ENCODE data around the gene WHAMM.
"Not testable (repeated sequence)": the region's sequence is repeated elsewhere in the genome, so short reads cannot be mapped to it uniquely, and the experiment has no call there.

Gene WHAMM

DNA sequence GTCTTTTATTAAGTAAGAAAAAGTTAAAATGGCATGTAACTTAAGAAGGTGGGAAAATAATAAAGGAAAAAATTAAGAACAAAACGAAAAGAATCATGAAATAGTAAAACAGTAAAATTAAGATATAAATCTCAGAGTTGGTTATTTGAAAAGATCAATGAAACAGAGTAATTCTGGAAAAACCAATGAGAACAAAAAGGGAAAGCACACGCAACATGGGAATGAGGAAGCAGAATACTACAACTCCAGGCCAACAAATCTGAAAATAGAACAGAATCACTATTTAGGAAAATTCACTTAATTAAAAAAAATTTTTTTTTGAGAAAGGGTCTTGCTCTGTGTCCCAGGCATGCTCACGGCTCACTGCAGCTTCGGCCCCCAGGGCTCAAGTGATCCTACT, 30.7 kb downstream of the WHAMM start:
- DNase-seq = no peak

DNA sequence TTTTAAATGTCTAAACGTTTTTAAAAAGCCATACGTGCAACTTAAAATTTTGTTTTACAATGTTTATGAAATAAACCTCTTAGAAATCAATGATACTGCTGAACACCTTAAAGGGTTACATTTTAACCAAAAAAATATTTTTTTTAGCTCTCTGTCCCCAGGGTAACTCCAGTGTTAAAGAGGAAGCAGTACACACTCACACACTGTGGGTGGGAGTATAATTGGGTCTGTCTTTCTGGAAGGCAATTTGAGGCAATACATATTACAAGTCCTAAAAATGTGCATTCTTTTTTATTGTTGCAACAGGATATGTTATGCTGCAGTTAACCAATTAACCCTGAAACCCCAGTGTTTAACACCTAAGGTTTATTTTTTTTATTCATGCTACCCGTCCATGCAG, 34.1 kb downstream of the WHAMM start:
- DNase-seq = no peak

DNA sequence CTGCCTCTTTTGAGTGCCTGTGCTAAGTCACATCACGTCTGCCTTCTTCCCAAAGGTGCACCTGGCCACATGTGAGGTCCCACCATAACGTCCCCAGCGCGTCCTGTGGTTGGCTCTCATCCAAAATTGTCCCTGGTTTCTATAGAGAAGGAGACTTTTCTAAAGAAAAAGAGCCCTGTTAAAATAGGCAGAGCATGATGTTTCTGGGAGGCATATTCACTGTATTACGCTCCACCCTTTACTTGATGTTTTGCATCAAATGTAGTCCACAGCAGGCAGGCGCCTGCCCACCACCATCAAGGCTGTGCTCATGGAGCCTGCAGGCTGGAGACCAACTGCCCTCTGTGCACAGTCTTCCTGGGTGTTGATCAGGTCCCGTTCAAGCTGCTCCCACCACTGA, 36.3 kb downstream of the WHAMM start:
- DNase-seq = no peak

DNA sequence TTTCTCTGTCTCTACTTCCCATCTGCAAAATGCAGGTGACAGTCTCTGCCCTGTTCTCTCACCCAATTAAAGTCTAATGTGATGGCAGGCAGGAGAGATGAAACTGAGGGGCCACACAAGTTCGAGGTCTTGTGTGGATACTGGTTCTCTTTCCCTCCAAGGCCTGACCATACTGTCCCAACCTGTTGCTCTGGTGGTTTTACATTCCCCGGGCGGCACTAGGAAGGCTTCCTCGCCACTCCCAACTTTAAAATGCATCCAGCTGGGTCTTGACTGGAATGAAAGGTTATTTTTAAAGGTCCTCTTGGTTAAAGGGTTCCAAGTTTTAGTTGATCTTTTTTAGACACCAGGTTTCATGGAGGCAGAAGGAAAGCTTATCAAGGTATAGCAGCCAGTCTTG, 37.2 kb downstream of the WHAMM start:
- DNase-seq = no peak

DNA sequence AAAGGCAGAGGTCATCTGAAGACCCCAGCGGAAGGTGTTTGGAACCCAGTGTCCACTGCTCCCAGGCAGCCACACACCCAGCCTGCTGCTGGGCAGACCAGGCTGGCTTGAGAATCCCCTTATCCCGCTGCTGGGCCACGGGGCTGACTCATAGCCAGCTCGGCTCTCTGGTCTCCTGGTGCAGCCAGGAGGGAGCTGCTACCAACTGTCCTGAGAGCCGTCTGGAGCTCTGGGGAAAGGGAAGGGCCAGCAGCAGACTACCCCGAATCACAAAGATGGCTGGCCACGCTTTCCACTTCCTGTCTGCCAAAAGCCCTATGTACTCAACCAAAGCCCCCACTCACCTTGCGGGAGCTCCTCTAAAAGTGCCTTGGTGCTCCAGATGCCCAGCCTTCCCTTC, 38.3 kb downstream of the WHAMM start:
- DNase-seq = no peak

DNA sequence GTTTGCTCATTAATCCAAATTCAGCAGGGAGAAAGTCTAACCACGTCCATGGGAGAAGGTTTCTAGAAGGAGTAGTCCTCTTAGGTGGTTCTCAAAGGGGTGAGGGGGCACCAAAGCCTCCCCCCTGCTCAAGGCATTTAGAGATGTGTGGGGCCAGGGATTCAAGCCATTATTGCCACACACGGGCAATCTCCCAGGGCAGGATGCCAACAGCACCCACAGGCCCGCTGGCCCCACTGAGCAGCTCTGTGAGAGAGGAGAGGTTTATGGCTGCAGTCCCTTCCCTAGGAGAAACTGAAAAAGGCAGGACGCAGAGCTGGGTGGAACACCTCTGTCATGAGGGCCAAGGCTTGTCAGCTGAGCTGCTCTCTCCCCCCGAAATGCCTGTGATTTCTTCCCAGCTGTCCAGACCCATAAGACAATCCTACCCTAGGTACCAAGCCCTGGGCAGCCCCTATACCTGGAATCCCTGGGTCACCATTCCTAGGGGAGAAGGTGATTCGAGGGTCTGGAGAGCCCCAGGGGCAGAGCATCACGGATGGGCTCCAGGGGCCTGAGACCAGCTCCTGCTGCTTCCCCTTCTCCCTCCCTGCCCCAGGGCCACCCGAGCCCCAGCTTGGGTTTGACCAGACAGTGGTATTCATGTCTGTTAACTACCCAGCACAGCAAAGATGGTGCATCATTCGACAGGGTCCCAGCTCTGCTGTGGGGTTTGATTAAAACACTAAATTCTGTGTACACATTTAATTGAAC, 39.0 kb downstream of the WHAMM start:
- no peak for DNase-seq

DNA sequence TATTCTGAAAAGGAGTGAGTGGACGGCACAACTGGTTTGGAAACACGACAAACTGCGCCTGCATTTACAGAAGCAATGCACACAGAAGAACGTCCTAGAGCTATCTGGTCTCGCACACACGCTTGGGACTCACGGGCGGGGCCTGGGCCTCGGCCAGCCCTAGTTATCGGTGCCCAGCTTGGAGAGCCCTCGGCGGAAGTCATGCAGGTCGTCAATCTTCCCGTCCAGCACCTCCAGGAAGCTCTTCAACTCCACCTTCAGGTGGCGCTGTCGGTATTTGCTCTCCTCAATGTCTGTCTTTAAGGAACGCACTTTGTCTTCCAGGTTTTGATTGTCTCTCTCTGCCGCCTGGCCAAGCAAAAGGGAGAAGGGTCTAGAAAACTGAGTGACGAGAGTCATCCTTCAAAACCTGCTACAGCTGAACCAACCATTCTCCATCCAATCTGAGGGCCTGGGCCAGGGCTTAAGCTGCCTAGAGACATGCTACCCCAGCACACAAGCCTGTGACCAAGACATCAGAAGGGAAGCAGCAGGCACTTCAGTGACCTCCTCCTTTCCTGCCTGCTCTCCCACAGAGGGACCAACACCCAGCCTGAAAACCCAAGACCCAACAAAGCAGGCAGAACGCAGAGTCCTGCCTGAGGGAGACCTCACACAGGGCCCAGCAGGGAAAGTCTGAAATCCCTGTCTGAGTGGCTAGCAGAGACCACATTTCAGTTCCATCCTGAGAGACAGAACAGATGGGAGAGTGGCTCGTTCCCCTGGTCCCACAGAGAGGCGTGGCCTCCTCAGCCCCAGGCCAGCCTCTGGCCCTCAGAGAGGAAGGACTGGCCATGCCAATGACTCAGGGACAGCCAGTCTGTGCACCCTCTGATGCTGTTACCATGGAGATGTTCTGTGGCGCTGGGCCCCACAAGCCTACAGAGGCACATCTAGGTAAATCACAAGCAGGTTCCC, 40.4 kb downstream of the WHAMM start:
- no peak for DNase-seq

DNA sequence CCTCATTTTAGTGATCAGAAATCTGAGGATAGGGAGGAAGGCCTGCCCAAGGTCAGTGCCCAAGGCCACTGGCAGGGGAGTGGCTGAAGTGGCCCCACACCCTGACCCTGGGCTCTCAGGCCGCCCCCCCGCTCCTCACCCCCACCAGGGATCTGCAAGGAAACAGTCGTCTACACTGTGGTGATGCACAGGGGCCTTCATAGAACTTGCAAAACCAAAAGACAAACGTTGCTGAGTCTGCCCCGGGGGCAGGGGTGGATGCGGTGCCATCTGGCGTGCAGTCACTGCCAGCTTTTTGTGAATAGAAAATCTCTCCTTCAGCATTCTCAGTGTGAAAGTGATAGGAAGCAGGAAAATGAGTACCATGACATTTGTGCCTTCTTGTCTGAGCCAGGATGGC, 41.3 kb downstream of the WHAMM start:
- DNase-seq = no peak

DNA sequence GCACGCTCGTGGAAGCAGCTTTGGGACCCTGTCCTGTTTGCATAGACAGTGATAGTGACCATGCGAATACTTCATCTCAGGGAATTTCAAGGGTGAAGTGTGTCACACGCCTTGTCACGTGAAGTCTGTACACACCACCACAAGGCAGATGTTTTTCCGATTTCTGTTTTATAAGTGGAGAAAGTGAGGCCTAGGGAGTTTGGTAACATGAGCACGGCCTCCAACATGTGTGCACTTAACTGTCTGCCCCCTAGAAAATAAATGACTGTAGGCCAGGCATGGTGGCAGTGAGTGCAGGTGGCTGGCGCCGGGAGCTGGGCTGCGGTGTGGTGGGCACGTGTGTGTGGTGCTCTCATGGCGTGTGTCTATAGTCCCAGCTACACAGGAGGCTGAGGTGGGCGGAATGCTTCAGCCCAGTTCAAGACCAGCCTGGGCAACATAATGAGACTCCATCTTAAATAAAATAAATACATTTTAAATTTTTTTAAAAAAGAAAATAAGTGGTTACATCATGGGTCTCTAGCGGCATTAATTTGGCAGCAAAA, 42.0 kb downstream of the WHAMM start:
- DNase-seq = no peak

DNA sequence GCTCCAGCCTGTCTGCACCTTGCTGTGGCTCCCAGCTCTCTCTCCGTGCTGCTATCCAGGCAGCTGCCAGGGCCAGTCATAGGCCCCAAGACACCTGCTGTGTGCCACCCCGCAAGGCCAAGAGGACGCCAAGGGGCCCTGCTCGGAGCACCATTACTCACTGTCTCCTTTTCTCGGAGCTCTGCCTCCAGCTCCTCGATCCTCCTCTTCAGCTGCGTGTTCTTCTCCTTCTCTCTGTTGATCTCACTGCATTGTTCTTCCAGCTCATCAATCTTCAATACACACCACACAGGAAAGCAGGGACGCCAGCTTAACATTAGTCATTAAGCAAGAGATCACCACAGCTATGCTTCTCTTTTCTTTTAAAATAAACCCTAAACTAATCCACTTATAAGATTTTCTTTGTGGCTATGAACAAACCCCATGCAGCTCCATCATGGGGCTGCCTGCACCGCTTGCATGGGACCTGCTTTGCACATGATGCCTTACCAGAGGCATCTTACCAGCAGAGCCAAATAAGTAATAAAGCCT, 42.6 kb downstream of the WHAMM start:
- no peak for DNase-seq

DNA sequence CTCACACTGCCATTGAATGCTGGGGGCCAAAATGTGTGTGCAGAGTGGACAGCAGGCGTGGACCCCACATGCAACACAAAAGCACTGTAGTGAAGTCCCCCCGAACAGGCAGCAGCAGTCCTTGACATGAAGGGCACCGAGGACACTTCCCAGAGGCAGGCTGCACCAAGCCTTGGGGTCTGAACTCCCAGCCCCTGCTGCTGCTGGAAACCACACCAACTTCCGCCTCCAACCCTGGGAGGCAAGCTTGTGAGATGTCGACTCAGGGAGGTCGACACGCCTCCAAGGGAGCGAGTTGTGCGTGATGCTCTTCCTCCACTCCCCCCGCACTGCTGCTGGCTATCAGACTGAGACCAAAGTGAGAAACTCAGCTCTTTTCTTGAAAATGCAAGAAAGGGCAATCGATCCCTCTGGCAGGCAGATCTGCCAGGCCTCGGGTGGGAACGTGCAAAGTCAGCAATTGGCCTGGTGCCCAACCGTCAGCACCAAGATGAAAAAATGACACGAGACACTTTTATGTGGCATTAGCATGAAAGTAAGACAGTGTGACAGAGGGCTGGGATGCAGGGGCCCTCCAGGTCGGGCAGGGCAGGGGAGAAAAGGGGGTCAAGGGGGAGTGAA, 43.6 kb downstream of the WHAMM start:
- no peak for DNase-seq

DNA sequence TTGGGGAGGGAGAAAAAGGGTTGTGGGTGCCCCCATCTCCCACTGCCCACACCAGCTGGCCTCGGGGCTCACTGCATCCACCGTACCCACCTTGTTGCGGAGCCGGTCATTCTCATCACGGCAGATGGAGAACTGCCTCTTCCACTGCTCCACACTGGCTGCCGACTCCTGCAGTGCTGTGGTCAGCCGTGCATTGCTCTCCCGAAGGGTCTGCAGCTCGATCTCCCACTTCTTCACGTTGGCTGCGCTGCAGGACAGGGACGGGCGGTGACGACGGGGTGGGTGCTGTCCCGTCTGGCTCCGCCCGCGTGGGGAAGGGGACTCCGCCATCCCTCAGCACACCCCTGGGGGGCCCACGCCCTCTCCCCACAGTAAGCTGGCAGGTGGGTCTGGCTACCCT, 45.1 kb downstream of the WHAMM start:
- no peak for DNase-seq

DNA sequence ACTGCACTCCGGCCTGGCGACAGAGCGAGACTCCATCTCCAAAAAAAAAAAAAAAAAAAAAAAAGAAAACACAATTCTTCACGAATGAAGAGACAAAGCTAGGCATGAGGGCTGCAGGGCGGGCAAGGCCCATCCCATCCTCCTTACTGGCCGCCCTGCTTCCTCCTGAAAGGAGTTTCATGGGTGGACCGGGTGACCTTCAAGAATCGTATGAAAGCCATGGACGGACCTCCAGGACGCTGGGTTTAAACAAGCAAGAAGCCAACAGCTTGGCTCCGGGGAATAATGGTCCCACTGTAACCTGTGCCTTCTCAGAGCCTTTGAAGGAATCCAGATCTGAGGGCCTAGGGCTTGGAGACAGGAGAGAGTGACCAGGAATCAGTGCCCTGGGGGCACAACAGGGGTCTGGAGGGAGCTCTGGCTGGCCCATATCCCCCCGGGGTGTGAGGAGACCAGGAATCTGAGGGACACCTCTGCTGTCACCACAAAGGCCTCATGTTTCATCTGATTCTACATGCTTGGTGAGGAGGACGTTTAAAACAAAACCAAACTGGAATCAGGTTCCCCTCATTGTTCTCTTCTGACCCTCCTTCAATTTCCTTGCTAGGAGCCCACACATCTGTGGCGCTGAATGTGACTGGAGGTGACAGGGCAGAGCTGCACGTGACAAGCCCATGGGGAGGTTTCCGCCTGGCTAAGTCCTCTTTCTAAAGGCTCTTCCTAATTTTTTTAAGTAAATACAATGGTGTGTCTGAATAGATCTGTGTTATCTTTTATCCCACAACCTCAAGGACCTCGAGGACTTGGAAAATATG, 46.1 kb downstream of the WHAMM start:
- no peak for DNase-seq

DNA sequence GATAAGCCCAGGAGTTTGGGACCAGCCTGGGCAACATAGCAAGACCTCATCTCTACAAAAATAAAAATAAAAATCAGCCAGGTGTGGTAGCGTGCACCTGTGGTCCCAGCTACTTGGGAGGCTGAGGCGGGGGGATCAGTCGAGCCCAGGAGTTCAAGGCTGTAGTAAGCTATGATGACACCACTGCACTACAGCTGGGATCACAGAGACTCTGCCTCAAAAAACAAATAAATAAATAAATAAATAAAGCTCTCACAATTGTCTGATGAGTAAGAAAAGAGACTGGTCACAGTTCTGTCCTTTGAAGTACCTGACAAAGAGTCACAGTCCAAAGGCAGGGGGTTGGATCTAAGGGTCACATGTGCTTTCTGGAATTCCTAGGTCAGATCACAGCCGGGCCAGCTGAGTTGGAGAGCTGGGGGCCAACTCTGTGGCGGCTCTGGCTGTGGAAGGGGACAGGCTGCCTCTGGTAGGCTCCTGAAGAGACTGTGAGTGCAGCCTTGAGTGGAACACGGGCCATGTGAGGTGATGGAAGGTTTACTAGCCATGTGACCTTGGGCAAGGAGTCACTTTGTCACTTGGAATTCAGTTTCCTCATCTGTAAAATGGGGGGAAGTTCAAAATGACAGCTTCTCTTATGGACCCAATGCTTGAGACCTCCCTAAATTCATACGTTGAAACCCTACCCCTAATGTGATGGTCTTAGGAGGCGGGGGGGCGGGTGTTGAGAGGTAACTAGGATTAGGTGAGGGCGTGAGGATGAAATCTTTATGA, 47.2 kb downstream of the WHAMM start:
- no peak for DNase-seq

DNA sequence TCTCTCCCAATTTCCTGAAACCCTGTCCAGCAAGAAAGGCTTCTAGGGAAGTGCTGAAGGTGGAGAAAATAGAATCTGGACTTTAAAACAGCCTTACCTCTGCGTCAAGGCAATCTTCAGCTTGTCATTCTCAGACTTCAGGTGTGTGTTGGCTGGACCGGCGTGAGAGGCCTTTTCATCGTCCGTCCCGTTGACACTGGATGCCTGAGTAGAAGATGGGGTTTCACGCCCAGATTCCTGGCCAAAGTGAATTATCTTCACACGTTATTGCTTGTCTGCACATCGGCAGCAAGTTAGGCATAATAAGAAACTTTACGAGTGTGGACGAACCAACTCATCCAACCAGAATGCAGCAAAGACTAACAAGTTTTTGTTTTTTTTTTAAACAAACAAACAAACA, 49.5 kb downstream of the WHAMM start:
- no peak for DNase-seq

DNA sequence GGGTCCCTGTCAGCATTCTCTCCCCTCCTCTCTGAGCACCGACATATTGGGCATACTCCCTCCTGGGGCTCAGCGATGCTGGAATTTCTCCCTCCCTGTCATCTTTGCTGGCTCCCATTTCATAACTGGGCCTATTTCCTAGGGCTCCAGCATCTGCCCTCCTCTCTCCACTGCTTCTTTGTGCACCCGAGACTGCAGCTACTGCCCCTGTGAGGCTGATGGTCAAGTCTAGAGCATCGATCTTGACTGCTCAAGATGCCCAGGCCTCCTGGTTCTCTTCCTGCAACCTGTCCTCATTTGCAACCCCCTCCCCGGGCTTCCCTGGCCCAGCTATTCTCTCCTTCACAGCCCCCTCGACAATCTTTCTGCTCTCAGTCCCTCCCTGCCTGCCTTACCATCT, 53.5 kb downstream of the WHAMM start:
- DNase-seq = no peak

DNA sequence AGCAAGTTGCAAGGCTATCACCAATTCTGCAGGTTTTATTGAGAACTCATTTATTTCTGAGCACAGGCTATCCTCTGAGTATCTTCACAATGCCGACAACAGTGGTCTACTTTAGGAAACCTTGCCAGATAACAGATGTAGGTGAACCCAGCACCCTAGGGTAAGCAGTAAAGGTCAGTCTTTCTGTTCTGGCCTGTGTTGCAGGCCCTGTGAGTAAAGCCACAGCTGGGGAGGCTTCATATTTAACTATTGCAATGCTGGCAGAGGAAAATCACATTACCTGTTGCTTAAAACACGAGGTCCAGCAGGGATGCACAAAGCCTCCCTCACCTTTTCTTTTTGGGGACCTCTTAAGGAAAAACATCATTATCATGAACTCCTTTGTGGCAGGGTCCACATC, 55.5 kb downstream of the WHAMM start:
- DNase-seq = no peak

DNA sequence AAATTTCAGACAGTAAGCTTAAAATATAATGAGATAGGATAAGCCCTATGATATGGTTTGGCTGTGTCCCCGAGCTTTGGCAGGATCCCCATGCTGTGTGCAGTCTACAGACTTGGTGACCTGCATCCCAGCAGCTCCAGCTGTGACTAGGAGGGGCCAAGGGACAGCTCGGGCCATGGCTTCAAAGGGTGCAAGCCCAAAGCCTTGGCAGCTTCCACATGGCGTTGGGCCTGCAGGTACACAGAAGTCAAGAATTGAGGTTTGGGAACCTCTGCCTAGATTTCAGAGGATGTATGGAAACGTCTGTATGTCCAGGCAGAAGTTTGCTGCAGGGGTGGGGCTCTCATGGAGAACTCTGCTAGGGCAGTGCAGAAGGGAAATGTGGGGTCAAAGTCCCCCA, 56.2 kb downstream of the WHAMM start:
- not testable (repeated sequence) for DNase-seq

DNA sequence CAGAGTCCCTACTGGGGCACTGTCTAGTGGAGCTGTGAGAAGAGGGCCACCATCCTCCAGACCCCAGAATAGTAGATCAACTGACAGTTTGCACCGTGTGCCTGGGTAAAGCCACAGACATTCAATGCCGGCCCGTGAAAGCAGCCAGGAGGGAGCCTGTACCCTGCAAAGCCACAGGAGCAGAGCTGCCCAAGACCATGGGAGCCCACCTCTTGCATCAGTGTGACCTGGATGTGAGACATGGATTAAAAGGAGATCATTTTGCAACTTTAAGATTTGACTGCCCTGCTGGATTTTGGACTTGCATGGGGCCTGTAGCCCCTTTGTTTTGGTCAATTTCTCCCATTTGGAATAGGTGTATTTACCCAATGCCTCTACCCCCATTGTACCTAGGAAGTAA, 56.6 kb downstream of the WHAMM start:
- DNase-seq = not testable (repeated sequence)

DNA sequence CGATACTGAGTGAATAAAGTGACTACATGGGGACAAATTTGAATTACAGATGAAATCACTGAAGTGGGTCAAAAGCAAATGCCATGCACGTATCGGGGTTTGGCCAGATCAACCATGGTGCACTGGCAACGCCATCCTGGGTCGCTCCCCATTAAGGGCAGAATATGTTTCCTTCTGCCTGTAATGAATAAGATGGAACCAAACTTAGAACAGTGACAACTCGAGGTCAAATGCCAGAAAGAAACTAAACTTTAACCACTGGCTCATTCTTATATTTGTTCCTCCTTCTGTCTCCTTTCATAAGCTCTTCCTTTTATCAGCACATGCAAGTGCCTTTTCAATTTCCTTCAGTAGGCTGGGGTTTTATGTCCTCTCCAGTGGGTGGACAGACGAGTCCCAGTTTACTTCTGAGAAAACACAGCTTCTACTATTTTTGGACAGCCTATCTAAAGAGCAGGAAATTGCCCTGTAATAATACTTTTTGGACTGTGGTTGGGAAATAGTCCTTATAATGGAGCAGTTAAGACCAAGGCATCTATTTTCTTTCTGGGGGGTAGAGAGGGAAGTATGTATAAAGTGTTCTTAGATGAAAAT, 61.4 kb downstream of the WHAMM start:
- DNase-seq = no peak

DNA sequence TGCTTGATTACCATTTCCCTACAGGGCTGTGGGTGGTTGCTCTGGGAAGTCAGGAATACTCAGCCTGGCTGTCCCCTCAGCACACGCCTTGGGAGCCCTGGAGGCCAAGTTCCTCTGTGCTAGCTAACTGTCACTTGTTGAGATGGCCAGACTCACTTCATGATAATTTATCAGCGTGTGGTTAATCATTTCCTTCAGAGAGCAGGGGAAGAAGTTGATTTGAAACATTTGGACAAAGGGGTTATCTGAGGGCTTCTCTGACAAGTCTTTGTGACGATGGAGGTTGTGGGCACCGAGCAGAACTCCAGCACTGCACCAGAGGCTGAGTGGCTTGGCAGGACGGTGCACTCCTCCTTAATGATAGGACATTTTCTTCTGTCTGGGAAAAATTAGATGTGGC, 61.9 kb downstream of the WHAMM start:
- DNase-seq = no peak

Measured in activated T-cell treated with anti-CD3 and anti-CD28 coated beads, Interleukin-2, amount 50 U/mL, for 1 hour (primary cell).